Fibroblast of gingiva (primary cell): ENCODE measurements around the gene BRF1.
A peak's percentile ranks its signal among the peaks of the same experiment; 100 is the strongest.
"Not testable (repeated sequence)": the region's sequence is repeated elsewhere in the genome, so short reads cannot be mapped to it uniquely, and the experiment has no call there.

Source experiments
- DNase-seq: peaks from one replicate; pipeline ENCODE4 v3.0.0-alpha.2; 2011; ENCODE audit warnings: low read depth

Gene BRF1

DNA sequence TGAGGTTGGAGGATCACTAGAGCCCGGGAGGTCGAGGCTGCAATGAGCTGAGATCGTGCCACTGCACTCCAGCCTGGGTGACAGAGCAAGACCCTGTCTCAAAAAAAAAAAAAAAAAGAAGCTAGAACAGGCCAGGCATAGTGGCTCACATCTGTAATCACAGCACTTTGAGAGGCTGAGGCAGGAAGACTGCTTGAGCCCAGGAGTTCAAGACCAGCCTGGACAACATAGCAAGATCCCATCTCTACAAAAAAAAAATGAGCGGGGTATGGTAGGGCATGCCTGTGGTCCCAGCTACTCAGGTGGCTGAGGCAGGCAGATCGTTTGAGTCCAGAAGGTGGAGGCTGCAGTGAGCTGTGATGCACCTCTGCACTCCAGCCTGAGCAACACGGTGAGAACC is 11.9 kb downstream of the BRF1 start:
- not testable (repeated sequence) for DNase-seq

GRCh38 chr14:105287249-105288102 is 13.3 kb downstream of the BRF1 start:
- DNase-seq, result no peak

DNA sequence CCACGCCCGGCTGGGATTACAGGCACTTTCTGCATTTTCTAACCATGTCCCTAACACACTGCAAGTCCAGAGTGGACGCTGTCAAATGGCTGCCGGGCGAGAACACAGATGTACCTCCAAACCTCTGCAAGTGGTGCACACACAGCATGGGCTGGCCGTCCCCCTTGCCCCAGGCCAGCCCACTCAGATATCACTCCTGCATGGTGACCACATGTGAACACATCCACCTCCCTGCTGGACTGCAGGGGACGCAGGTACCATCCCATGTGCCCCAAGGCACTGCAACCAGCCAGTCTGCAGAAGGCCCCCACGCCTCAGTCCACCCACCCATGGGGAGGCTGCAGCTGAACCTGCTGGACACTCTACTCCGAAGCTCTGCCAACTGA is 14.0 kb downstream of the BRF1 start:
- no peak for DNase-seq

DNA sequence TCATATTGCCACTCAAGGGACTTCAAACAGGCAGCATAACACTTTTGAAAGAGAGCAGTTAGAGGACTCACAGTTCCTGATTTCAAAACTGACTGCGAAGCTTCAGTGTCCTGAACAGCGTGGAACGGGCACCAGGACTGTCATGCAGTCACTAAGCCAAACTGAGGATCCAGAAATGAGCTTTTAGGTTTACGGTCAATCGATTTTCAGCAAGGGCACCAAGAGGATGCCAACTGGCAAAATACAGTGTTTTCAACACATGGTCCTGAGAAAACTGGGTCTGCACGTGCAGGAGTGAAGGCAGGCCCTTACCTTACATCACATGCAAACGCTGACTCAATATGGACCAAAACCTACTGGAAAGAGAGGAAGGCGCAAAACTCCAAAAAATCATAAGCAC is 15.6 kb downstream of the BRF1 start:
- no peak for DNase-seq

GRCh38 chr14:105283899-105284298 is 16.9 kb downstream of the BRF1 start:
- no peak for DNase-seq

- no peak for DNase-seq
These were observed 17.8 kb downstream of the BRF1 start for GRCh38 chr14:105283028-105283427.

- no peak for DNase-seq
These were observed 18.6 kb downstream of the BRF1 start for GRCh38 chr14:105282098-105282725.

GRCh38 chr14:105281371-105282097 is 19.3 kb downstream of the BRF1 start:
- peak; percentile 65 for DNase-seq

DNA sequence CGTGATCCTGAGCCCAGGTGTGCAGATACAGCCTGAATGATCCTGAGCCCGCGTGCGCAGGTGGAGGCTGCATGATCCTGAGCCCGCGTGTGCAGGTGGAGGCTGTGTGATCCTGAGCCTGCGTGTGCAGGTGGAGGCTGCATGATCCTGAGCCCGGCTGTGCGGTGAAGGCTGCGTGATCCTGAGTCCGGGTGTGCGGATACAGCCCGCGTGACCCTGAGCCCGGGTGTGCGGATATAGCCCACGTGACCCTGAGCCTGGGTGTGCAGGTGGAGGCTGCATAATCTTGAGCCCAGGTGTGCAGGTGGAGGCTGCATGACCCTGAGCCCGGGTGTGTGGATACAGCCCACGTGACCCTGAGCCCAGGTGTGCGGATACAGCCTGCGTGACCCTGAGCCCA is 20.3 kb downstream of the BRF1 start:
- DNase-seq, result no peak

- no peak for DNase-seq
These were observed 21.0 kb downstream of the BRF1 start for GRCh38 chr14:105279642-105280361.

DNA sequence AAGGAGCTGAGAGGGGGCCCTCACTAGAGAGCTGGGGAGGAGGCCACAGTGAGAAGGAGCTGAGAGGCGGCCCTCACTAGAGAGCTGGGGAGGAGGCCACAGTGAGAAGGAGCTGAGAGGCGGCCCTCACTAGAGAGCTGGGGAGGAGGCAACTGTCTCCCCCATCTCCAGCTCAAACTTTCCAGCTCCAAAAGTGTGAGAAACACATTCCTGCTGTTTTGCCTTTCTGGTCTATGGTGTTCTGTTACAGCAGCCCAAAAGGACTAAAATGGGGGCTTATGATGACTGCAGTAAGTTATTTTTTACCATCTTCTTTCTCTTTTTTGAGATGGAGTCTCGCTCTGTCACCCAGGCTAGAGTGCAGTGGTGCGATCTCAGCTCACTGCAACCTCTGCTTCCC is 23.4 kb downstream of the BRF1 start:
- not testable (repeated sequence) for DNase-seq

- DNase-seq, result peak; percentile 93
These were observed 25.4 kb downstream of the BRF1 start for GRCh38 chr14:105275267-105275946.

- DNase-seq, result no peak
These were observed 26.2 kb downstream of the BRF1 start for GRCh38 chr14:105274637-105275036.

- DNase-seq, result no peak
These were observed 27.7 kb downstream of the BRF1 start for GRCh38 chr14:105273062-105273461.

DNA sequence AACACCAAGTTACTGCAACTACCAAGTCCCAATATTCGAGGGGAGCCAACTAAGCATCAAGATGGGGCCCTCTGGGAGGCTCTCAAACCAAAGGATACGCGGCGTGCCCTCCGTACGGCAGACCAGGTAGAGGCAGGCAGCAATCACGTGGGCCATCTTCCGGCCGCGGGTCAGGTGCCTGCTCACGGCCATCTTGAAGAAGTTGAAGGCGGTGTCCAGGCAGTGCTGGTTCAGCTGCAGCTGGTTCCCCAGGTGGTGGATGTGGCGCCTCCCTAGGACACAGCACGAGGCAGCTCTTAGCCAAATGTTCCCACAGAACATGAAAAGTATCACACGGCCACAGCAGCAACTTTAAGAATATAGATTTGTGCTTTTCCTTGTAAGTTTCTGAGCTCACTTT is 28.2 kb downstream of the BRF1 start:
- DNase-seq, result no peak

GRCh38 chr14:105271224-105271890 is 29.4 kb downstream of the BRF1 start:
- no peak for DNase-seq

DNA sequence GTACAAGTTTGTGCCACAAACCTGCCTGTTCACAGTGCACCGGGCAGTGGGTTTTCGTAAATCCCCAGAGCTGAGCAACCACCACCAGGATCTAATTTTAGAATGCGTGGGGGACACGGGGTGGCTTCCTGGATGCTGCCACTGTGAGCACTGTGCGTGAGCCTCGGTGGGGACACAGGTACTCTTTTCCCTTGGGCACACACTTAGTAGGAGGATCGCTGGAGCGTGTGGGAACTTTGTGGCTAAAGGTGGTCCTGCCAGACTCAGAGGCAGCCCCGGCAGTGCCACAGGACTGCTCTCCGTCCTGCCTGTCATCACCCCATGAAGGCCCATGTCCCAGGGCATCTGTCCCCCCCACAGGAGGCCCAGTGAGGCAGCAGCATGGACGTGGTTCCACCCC is 31.4 kb downstream of the BRF1 start:
- DNase-seq, result no peak

DNA sequence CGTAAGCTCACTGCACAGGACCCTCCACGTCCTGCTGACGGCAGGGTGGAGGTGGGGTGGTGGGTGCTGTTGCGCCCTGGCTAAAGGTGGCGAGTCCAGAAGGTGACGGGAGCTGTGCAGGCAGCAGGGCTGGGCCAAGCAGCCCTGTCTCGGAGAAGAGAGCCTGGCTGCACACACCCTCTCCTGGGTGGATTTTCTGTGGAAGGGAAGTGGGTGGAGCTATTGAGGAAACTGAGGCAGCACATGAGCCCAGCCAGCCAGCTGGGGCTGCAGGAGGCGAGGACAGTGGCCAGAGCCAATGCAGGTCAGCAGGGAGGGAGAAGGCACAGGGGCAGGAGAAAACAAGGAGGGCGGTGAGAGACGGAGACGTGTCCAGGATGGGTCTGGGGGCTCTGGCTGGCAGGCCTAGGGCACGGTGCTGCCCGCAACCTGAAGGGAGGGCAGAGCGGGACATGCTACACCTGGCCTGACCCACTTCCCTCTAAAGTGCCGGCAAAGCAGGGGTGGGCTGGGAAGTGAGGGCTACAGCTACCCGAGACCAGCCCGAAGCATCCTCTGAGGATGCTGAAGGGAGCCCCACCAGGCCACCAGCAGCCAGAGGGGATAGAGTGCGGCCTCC is 32.0 kb downstream of the BRF1 start:
- DNase-seq, result no peak

- DNase-seq, result no peak
These were observed 32.8 kb downstream of the BRF1 start for GRCh38 chr14:105267820-105268548.

- no peak for DNase-seq
These were observed 39.0 kb downstream of the BRF1 start for GRCh38 chr14:105261781-105262180.
